Naive thymus-derived CD8-positive, alpha-beta T cell (primary cell): ENCODE data around the gene UST. TPM values are rescaled to one million over a fixed set of nuclear protein-coding genes. Genes with fewer than 3 reads are reported as not detected.
A peak's percentile ranks its signal among the peaks of the same experiment; 100 is the strongest.

Experiments used
- ATAC-seq, 2 donors: fragments of 150-1000 bp; cut with Tn5 transposase in 1 of 2; sonication (Bioruptor Pico), chemical (Tn5 transposase) in 1 of 2; 1 replicate in 1 of 2; 2 replicates in 1 of 2; pipeline ENCODE4 v1.10.0; 2021; ENCODE audit warnings: mild to moderate bottlenecking in 2 of 2, moderate library complexity in 2 of 2
- POLR2A ChIA-PET: fragments of 350-600 bp; sonication (Branson Sonifier 250); formaldehyde crosslinking; loops from one replicate; lab custom pipeline; 2021; ENCODE audit warnings: antibody characterized with exemption; lab: Charles Lee
- DNase-seq, 10 donors: peaks; one replicate each; pipeline versions ENCODE4 v3.0.0 to v3.0.0-alpha.2; 2020 to 2022
- H3K27ac Mint-ChIP-seq, 10 donors: one replicate each; pipeline ENCODE4 v1.8.0; 2020 to 2022; ENCODE audit warnings: mild to moderate bottlenecking in 10 of 10, mixed read lengths in 10 of 10, moderate library complexity in 4 of 10, inconsistent platforms in 1 of 10
- H3K27me3 Mint-ChIP-seq, 5 donors: one replicate each; pipeline ENCODE4 v1.8.0; 2021 to 2022; ENCODE audit warnings: mixed read lengths in 5 of 5
- H3K36me3 Mint-ChIP-seq, 3 donors: one replicate each; pipeline ENCODE4 v1.8.0; 2020 to 2022; ENCODE audit warnings: mixed read lengths in 3 of 3, mild to moderate bottlenecking in 2 of 3, inconsistent platforms in 1 of 3
- H3K4me1 Mint-ChIP-seq, 4 donors: one replicate each; pipeline ENCODE4 v1.8.0; 2021 to 2022; ENCODE audit warnings: mixed read lengths in 4 of 4
- H3K4me3 Mint-ChIP-seq, 10 donors: one replicate each; pipeline ENCODE4 v1.8.0; 2020 to 2022; ENCODE audit warnings: mild to moderate bottlenecking in 10 of 10, mixed read lengths in 10 of 10, moderate library complexity in 6 of 10, inconsistent platforms in 1 of 10
- H3K9me3 Mint-ChIP-seq, 9 donors: one replicate each; pipeline ENCODE4 v1.8.0; 2020 to 2022; ENCODE audit warnings: mixed read lengths in 9 of 9, mild to moderate bottlenecking in 3 of 9, inconsistent platforms in 1 of 9, moderate library complexity in 1 of 9
- polyA plus RNA-seq, 3 donors: library from polyadenylated mRNA; unstranded; fragments of 300-500 nt; fragmentation: Illumina TruSeq; gene quantifications; one replicate each; pipeline ENCODE4 v1.2.3, GENCODE V29; 2021
- total RNA-seq, 8 experiments: library from RNA in 2 of 8; stranded (reverse) in 2 of 8; gene quantifications; one replicate each; pipeline ENCODE4 v1.2.3 and lab custom pipeline; 2021 to 2026

The UST gene
- total and polyA plus RNA-seq, 5 experiments from 2014 or later: 0.08 to 1.4 (median 0.47) TPM

GRCh38 chr6:148962854-148963515, 216.2 kb downstream of the UST start:
- H3K4me3 Mint-ChIP-seq: no peak overlapping the region
- peak overlapping the region in 1 of 10 donors; percentile 61 for H3K27ac Mint-ChIP-seq
- ATAC-seq (no peak), DNase-seq (no peak)
- POLR2A ChIA-PET: no interaction called here
- no peaks in the 10 kb centered on the region for H3K9me3 Mint-ChIP-seq
- H3K36me3 Mint-ChIP-seq: no peaks in the 10 kb centered on the region
- H3K27me3 Mint-ChIP-seq: peaks cover 0 to 2% (median 0%) of the 10 kb centered on the region in 5 donors
- H3K4me1 Mint-ChIP-seq: no peaks in the 10 kb centered on the region

GRCh38 chr6:148963738-148964137, 216.9 kb downstream of the UST start:
- peaks cover 0 to 2% (median 0%) of the 10 kb centered on the region in 5 donors for H3K27me3 Mint-ChIP-seq
- DNase-seq (no peak), ATAC-seq (no peak)
- H3K4me1 Mint-ChIP-seq: no peaks in the 10 kb centered on the region
- H3K9me3 Mint-ChIP-seq: no peaks in the 10 kb centered on the region
- no peaks in the 10 kb centered on the region for H3K36me3 Mint-ChIP-seq
- no peak overlapping the region for H3K4me3 Mint-ChIP-seq
- POLR2A ChIA-PET: no interaction called here
- no peak overlapping the region for H3K27ac Mint-ChIP-seq

- Mint-ChIP-seq H3K27me3 (peaks cover 0 to 2% (median 0%) of the 10 kb centered on the region in 5 donors), H3K4me3 (no peak overlapping the region), H3K36me3 (no peaks in the 10 kb centered on the region), H3K27ac (no peak overlapping the region), H3K9me3 (no peaks in the 10 kb centered on the region), H3K4me1 (no peaks in the 10 kb centered on the region)
- no peak for ATAC-seq
- no peak for DNase-seq
- POLR2A ChIA-PET: no interaction called here
Observed at GRCh38 chr6:148964467-148964866, 217.6 kb downstream of the UST start.

- Mint-ChIP-seq H3K27ac (no peak overlapping the region), H3K9me3 (no peaks in the 10 kb centered on the region), H3K4me3 (no peak overlapping the region), H3K36me3 (no peaks in the 10 kb centered on the region), H3K4me1 (no peaks in the 10 kb centered on the region), H3K27me3 (peaks cover 0 to 2% (median 0%) of the 10 kb centered on the region in 5 donors)
- DNase-seq (no peak), ATAC-seq (no peak)
- POLR2A ChIA-PET: no interaction called here
Observed at GRCh38 chr6:148965287-148965686, 218.5 kb downstream of the UST start.

GRCh38 chr6:148967011-148967520, 220.2 kb downstream of the UST start:
- H3K36me3 Mint-ChIP-seq: no peaks in the 10 kb centered on the region
- POLR2A ChIA-PET: no interaction called here
- no peak for ATAC-seq
- no peak for DNase-seq
- no peak overlapping the region for H3K4me3 Mint-ChIP-seq
- peaks cover 2 to 17% (median 12%) of the 10 kb centered on the region in 5 donors for H3K27me3 Mint-ChIP-seq
- peaks cover 0 to 3% (median 2%) of the 10 kb centered on the region in 4 donors for H3K4me1 Mint-ChIP-seq
- H3K9me3 Mint-ChIP-seq: no peaks in the 10 kb centered on the region
- no peak overlapping the region for H3K27ac Mint-ChIP-seq

- no peak for ATAC-seq
- H3K4me3 Mint-ChIP-seq: no peak overlapping the region
Observed at GRCh38 chr6:148967541-148967956, 220.7 kb downstream of the UST start.

GRCh38 chr6:148968771-148969602, 222.2 kb downstream of the UST start:
- H3K9me3 Mint-ChIP-seq: no peaks in the 10 kb centered on the region
- H3K4me3 Mint-ChIP-seq: no peak overlapping the region
- DNase-seq (no peak), ATAC-seq (no peak)
- POLR2A ChIA-PET: no interaction called here
- H3K36me3 Mint-ChIP-seq: no peaks in the 10 kb centered on the region
- peaks cover 2 to 17% (median 13%) of the 10 kb centered on the region in 5 donors for H3K27me3 Mint-ChIP-seq
- peaks cover 2 to 5% (median 4%) of the 10 kb centered on the region in 4 donors for H3K4me1 Mint-ChIP-seq
- no peak overlapping the region for H3K27ac Mint-ChIP-seq

More at GRCh38 chr6:148967541-148967956, 220.7 kb downstream of the UST start:
- DNase-seq: no peak
- Mint-ChIP-seq H3K4me1 (peaks cover 2 to 5% (median 4%) of the 10 kb centered on the region in 4 donors), H3K9me3 (no peaks in the 10 kb centered on the region), H3K36me3 (no peaks in the 10 kb centered on the region), H3K27me3 (peaks cover 2 to 17% (median 13%) of the 10 kb centered on the region in 5 donors), H3K27ac (no peak overlapping the region)
- POLR2A ChIA-PET: no interaction called here

GRCh38 chr6:148969603-148970061, 222.8 kb downstream of the UST start:
- H3K4me1 Mint-ChIP-seq: peaks cover 2 to 5% (median 4%) of the 10 kb centered on the region in 4 donors
- H3K27ac Mint-ChIP-seq: no peak overlapping the region
- POLR2A ChIA-PET: no interaction called here
- ATAC-seq: no peak
- peaks cover 2 to 17% (median 13%) of the 10 kb centered on the region in 5 donors for H3K27me3 Mint-ChIP-seq
- no peak for DNase-seq
- H3K9me3 Mint-ChIP-seq: no peaks in the 10 kb centered on the region
- no peaks in the 10 kb centered on the region for H3K36me3 Mint-ChIP-seq
- H3K4me3 Mint-ChIP-seq: no peak overlapping the region

GRCh38 chr6:148971031-148971927, 224.4 kb downstream of the UST start:
- no peak for ATAC-seq
- H3K4me3 Mint-ChIP-seq: no peak overlapping the region

GRCh38 chr6:148972481-148972880, 225.7 kb downstream of the UST start:
- peaks cover 2 to 20% (median 16%) of the 10 kb centered on the region in 5 donors for H3K27me3 Mint-ChIP-seq
- POLR2A ChIA-PET: no interaction called here

More at GRCh38 chr6:148971031-148971927, 224.4 kb downstream of the UST start:
- no peaks in the 10 kb centered on the region for H3K9me3 Mint-ChIP-seq
- H3K4me1 Mint-ChIP-seq: peaks cover 2 to 5% (median 4%) of the 10 kb centered on the region in 4 donors
- H3K27ac Mint-ChIP-seq: no peak overlapping the region
- no peaks in the 10 kb centered on the region for H3K36me3 Mint-ChIP-seq
- POLR2A ChIA-PET: no interaction called here
- H3K27me3 Mint-ChIP-seq: peaks cover 2 to 19% (median 16%) of the 10 kb centered on the region in 5 donors
- DNase-seq: no peak

GRCh38 chr6:148973538-148974208, 226.8 kb downstream of the UST start:
- no peak for ATAC-seq
- DNase-seq: no peak
- Mint-ChIP-seq H3K4me1 (peaks cover 2 to 5% (median 4%) of the 10 kb centered on the region in 4 donors), H3K9me3 (no peaks in the 10 kb centered on the region), H3K4me3 (no peak overlapping the region), H3K36me3 (no peaks in the 10 kb centered on the region), H3K27me3 (peaks cover 2 to 20% (median 16%) of the 10 kb centered on the region in 5 donors), H3K27ac (no peak overlapping the region)
- POLR2A ChIA-PET: no interaction called here

More at GRCh38 chr6:148972481-148972880, 225.7 kb downstream of the UST start:
- Mint-ChIP-seq H3K4me1 (peaks cover 2 to 5% (median 4%) of the 10 kb centered on the region in 4 donors), H3K4me3 (peak overlapping the region in 2 of 10 donors; percentile 1 to 2), H3K9me3 (no peaks in the 10 kb centered on the region), H3K36me3 (no peaks in the 10 kb centered on the region), H3K27ac (no peak overlapping the region)
- peak in 2 of 10 donors; percentile 18 to 33 for DNase-seq
- peak; percentile 69 to 80 for ATAC-seq
